Tibial nerve (tissue), 4 donors: ENCODE data around the gene SIVA1. TPM values are rescaled to one million over a fixed set of nuclear protein-coding genes. Genes with fewer than 3 reads are reported as not detected.

Experiments used
- DNase-seq, 2 donors: peaks; one replicate each; pipeline ENCODE4 v3.0.0-alpha.2; 2019; ENCODE audit warnings: low spot score in 2 of 2
- H3K27ac ChIP-seq, 4 donors: fragments of 200-600 bp; sonication (generic) in 3 of 4; one replicate each; pipeline ENCODE4 v1.5.1; 2017 to 2019; ENCODE audit warnings: mild to moderate bottlenecking in 1 of 4
- H3K27me3 ChIP-seq, 2 donors: fragments of 200-600 bp; sonication (generic) in 1 of 2; one replicate each; pipeline versions ENCODE4 v1.5.1 to v1.6.0; 2017 to 2019
- H3K36me3 ChIP-seq, 3 donors: fragments of 200-600 bp; sonication (generic); one replicate each; pipeline ENCODE4 v1.5.1; 2018 to 2019
- H3K4me1 ChIP-seq, 4 donors: fragments of 200-600 bp; sonication (generic) in 3 of 4; one replicate each; pipeline ENCODE4 v1.5.1; 2017 to 2019
- H3K4me3 ChIP-seq, 4 donors: fragments of 200-600 bp; sonication (generic) in 3 of 4; one replicate each; pipeline ENCODE4 v1.5.1; 2017 to 2019; ENCODE audit warnings: mild to moderate bottlenecking in 1 of 4, moderate library complexity in 1 of 4
- H3K9me3 ChIP-seq, 4 donors: fragments of 200-600 bp; sonication (generic) in 3 of 4; one replicate each; pipeline ENCODE4 v1.5.1; 2017 to 2019
- EP300 ChIP-seq, 2 donors: sonication (generic); formaldehyde crosslinking; IDR thresholded peaks; one replicate each; pipeline ENCODE4 v1.6.1; 2017; ENCODE audit warnings: antibody characterized with exemption in 2 of 2, mild to moderate bottlenecking in 1 of 2
- POLR2A ChIP-seq, 2 donors: fragments of 450-650 bp; IDR thresholded peaks; one replicate each; pipeline ENCODE4 v1.6.1; 2017; ENCODE audit warnings: antibody characterized with exemption in 2 of 2, mild to moderate bottlenecking in 2 of 2, moderate library complexity in 2 of 2
- whole genome bisulfite sequencing, 2 donors: methylation state at CpG; one replicate each; pipeline ENCODE4 v1.1.5; 2018; 5-methylcytosine and 5-hydroxymethylcytosine counted together
- total RNA-seq, 4 donors: library from RNA; depleted of rRNA; stranded (reverse); fragments of >200 nt; gene quantifications; one replicate each; pipeline ENCODE4 v1.1.0, GENCODE V29; 2016
- TF ChIP-seq, protein P1 (sequence below), 5 experiments: fragments of 200-600 bp in 3 of 5; fragments of 450-650 bp in 2 of 5; sonication (generic) in 3 of 5; IDR thresholded peaks; one replicate each; pipeline ENCODE4 v1.5.1; 2016 to 2019; ENCODE audit warnings: antibody characterized with exemption in 5 of 5, mild to moderate bottlenecking in 3 of 5, moderate library complexity in 2 of 5

The SIVA1 gene
- total RNA-seq, 4 donors from 2014 or later: 260 to 422 (median 378) TPM

DNA sequence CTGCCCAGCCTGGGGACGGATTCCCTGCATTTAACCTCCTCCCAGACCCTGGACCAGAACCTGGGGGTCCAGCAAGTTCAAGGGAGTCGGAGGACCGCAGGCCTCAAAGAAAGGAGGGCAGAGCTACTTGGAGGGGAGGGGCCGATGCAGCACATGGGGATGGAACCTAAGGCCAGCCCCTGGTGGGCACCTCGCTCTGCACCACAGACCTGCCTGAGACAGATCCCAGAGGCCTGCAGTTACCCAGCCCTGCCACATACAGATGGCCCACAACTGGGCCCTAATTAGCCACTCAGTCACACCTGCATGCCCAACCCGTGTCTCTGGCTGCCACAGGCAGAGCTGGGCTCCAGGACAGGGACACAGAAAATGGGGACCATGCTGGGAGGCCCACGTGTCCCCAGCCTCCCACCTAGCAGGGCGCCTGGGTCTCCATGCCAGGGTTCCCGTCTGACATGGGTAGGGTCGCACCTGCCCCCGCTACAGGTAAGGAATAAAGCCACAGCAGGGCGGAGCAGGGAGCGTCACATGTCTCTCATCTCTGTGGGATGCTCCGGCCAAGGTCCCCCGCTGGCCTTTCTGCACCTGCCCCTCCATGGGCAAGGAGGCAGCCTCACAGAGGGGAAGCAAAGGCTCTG is 25.9 kb downstream of the SIVA1 start:
- TF ChIP-seq EP300 (IDR thresholded peaks at IDR 0.05): no peak
- Histone ChIP-seq H3K9me3 (no peaks in the 10 kb centered on the region), H3K27me3 (no peaks in the 10 kb centered on the region), H3K4me1 (peaks cover 0 to 22% (median 0%) of the 10 kb centered on the region in 4 donors), H3K36me3 (peaks cover 0 to 87% (median 0%) of the 10 kb centered on the region in 3 donors), H3K4me3 (no peak overlapping the region), H3K27ac (no peak overlapping the region)
- no peak for DNase-seq
- 87 to 88% methylated on average over 3 to 15 of the region's 15 CpGs for WGBS, 2 donors

DNA sequence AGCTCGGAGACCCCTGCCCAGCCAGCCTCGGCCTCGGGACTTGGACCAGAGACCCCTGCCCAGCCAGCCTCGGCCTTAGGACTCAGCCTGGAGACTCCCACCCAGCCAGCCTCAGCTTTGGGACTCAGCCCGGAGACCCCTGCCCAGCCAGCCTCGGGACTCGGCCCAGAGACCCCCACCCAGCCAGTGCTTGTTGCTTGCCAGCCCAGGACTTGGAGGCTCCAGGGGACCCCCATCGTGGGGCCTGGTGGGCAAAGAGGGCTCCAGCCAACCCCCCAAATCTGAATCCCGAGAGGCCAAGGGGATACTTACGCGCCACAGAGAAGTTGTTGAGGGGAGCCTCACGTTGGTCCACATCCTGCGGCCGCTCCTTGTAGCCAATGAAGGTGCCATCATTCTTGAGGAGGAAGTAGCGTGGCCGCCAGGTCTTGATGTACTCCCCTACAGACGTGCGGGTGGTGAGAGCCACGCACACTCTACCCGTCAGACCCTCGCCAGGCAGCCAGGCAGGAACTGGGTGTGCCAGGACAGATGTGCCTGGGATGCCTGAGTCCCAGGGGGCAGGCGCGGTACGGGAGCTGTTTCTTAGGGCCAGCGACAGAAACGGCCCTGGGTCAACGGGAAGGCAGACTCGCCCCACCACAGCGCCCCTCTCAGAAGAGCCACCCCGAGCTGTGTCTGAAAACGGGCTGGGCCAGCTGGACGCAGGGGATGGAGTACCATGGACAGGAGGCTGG is 27.0 kb downstream of the SIVA1 start:
- H3K27ac ChIP-seq: no peak overlapping the region
- DNase-seq: no peak
- H3K9me3 ChIP-seq: no peaks in the 10 kb centered on the region
- H3K4me3 ChIP-seq: no peak overlapping the region
- 88 to 90% methylated on average over 20 to 26 of the region's 32 CpGs for WGBS, 2 donors
- TF ChIP-seq POLR2A (IDR thresholded peaks at IDR 0.05) (no peak), EP300 (IDR thresholded peaks at IDR 0.05) (no peak)
- TF ChIP-seq, protein P1, sequence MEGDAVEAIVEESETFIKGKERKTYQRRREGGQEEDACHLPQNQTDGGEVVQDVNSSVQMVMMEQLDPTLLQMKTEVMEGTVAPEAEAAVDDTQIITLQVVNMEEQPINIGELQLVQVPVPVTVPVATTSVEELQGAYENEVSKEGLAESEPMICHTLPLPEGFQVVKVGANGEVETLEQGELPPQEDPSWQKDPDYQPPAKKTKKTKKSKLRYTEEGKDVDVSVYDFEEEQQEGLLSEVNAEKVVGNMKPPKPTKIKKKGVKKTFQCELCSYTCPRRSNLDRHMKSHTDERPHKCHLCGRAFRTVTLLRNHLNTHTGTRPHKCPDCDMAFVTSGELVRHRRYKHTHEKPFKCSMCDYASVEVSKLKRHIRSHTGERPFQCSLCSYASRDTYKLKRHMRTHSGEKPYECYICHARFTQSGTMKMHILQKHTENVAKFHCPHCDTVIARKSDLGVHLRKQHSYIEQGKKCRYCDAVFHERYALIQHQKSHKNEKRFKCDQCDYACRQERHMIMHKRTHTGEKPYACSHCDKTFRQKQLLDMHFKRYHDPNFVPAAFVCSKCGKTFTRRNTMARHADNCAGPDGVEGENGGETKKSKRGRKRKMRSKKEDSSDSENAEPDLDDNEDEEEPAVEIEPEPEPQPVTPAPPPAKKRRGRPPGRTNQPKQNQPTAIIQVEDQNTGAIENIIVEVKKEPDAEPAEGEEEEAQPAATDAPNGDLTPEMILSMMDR (IDR thresholded peaks at IDR 0.05): no peak
- peaks cover 0 to 76% (median 0%) of the 10 kb centered on the region in 3 donors for H3K36me3 ChIP-seq
- H3K4me1 ChIP-seq: peaks cover 0 to 33% (median 4%) of the 10 kb centered on the region in 4 donors
- H3K27me3 ChIP-seq: no peaks in the 10 kb centered on the region

DNA sequence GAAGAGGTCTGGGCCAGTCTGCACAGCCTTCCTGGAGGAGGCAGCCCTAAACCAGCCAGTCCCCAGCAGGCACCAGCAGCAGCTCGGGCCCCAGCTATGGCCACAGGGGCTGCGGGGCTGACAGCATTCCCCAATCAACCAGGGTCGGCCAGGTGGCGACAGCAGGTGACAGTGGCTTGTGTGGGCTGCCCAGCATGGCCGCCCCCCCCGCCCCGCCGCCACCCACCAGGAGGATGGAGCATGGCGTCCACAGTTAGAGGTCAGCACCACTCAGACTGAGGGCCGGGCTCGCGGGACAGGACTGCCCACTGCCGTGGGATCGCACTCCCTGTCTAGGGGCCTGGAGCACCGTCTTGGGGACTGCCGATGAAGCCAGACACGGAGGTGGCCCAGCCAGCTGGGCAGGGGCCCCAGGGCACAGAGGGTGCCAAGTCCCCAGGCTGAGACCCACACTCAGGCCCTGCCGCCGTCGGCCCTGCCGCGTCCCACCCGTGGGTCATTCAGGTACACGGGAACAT is 27.6 kb downstream of the SIVA1 start:
- TF ChIP-seq, protein P1 (IDR thresholded peaks at IDR 0.05): no peak
- TF ChIP-seq EP300 (IDR thresholded peaks at IDR 0.05): no peak
- no peak for TF ChIP-seq POLR2A (IDR thresholded peaks at IDR 0.05)
- peaks cover 0 to 40% (median 5%) of the 10 kb centered on the region in 4 donors for H3K4me1 ChIP-seq
- DNase-seq: no peak
- peaks cover 0 to 70% (median 0%) of the 10 kb centered on the region in 3 donors for H3K36me3 ChIP-seq
- WGBS, 2 donors: 86 to 88% methylated on average over 10 to 12 of the region's 24 CpGs
- H3K4me3 ChIP-seq: no peak overlapping the region
- H3K27ac ChIP-seq: no peak overlapping the region
- no peaks in the 10 kb centered on the region for H3K27me3 ChIP-seq
- no peaks in the 10 kb centered on the region for H3K9me3 ChIP-seq

DNA sequence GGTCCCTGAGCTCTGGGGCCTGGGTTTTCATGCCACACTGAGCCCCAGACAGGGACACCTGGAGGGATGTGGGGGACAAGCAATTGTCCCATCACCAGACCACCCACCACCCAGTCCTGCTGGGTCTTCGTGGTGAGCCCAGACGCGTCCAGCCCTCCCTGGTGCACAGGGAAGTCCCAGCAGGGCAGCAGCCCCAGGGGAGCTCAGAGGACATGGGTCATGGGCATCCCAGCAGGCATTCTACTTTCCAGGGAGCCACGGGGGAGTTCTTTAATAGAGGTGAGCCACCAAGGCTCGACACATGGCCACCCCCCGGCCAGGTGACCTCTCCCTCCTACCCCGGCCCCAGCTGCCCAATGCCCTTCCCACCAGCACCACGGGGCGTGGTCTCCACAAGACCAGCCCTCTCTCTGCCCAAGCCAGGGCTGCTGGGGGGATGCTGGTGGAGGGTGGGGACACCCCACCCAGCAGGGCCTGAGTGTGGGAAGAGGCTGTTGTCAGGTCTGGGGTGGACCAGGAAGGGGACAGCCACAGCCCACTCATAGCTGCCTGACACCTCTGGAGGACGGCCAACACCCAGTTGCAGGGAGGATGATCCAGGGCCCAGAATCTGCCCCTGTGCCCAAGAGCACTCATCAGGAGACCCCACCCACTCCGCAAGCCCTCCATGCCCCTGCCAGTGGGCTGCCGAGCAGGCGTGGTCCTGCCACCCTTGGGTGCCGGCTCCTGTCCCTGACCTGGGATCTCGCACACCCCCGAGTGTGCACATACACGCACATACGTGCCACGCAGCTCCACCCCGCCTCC is 28.5 kb downstream of the SIVA1 start:
- TF ChIP-seq POLR2A (IDR thresholded peaks at IDR 0.05): no peak
- no peak for TF ChIP-seq EP300 (IDR thresholded peaks at IDR 0.05)
- TF ChIP-seq, protein P1 (IDR thresholded peaks at IDR 0.05): no peak
- H3K4me3 ChIP-seq: no peak overlapping the region
- H3K27ac ChIP-seq: no peak overlapping the region
- 76 to 80% methylated on average over 11 to 20 of the region's 20 CpGs for WGBS, 2 donors
- H3K4me1 ChIP-seq: peaks cover 0 to 49% (median 11%) of the 10 kb centered on the region in 4 donors
- DNase-seq: no peak
- H3K27me3 ChIP-seq: no peaks in the 10 kb centered on the region
- peaks cover 0 to 61% (median 0%) of the 10 kb centered on the region in 3 donors for H3K36me3 ChIP-seq
- H3K9me3 ChIP-seq: no peaks in the 10 kb centered on the region

DNA sequence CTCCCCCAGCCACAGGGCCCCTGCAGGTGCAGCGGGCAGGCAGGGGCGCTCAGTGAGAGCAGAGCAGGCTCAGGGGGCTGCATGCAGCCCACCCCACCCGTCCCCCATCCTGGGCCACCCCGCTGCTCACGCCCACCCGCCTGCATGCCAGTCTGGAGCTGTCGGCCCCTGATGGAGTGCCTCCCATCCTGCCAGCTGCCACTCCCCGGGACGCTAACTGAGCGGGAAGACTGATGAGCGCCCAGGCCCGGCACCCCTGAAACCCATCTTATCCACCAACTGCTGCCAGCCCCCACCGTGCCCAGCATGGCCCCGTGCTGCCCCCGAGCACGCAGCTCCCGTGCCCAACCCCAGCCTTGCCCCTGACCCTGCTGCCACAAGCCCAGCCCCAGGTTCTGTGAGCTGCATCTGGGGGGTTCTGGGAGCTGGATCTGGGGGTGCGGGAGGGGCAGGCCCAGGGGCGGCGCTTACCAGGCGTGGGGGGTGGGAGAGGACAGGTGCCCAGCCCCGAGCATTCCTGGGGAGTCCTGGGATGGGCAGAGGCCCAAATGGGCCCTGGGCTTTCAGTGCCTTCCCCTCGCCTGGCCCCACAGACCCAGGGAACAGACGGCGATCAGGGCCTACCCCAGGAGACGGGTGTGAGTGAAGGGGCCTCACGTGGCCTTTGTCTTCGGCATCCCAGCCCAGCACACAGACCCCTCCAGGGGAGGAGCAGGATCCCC is 29.3 kb downstream of the SIVA1 start:
- no peak overlapping the region for H3K4me3 ChIP-seq
- no peaks in the 10 kb centered on the region for H3K27me3 ChIP-seq
- TF ChIP-seq EP300 (IDR thresholded peaks at IDR 0.05): no peak
- TF ChIP-seq, protein P1 (IDR thresholded peaks at IDR 0.05): no peak
- no peak for TF ChIP-seq POLR2A (IDR thresholded peaks at IDR 0.05)
- H3K4me1 ChIP-seq: peaks cover 0 to 56% (median 19%) of the 10 kb centered on the region in 4 donors
- WGBS, 2 donors: 71 to 73% methylated on average over 21 to 27 of the region's 28 CpGs
- no peaks in the 10 kb centered on the region for H3K9me3 ChIP-seq
- peak overlapping the region in 2 of 4 donors; percentile 17 to 66 for H3K27ac ChIP-seq
- no peak for DNase-seq
- H3K36me3 ChIP-seq: peaks cover 0 to 53% (median 0%) of the 10 kb centered on the region in 3 donors
